HEK293 (cell line): ENCODE measurements around the gene KLLN.

Source experiments
- BCL11B ChIP-seq: fragments of 450-650 bp; formaldehyde crosslinking; IDR thresholded peaks from 2 replicates; pipeline ENCODE4 v1.5.1; 2016; ENCODE audit warnings: low read depth, missing biosample characterization, missing genetic modification characterization
- EGR2 ChIP-seq: fragments of 450-650 bp; formaldehyde crosslinking; IDR thresholded peaks from 2 replicates; pipeline ENCODE4 v1.5.1; 2016; ENCODE audit warnings: low read depth, missing biosample characterization, missing genetic modification characterization
- FEZF1 ChIP-seq: fragments of 450-650 bp; formaldehyde crosslinking; IDR thresholded peaks from 2 replicates; pipeline ENCODE4 v1.5.1; 2016; ENCODE audit warnings: missing biosample characterization, missing genetic modification characterization
- GFI1B ChIP-seq: fragments of 450-650 bp; formaldehyde crosslinking; IDR thresholded peaks from 2 replicates; pipeline ENCODE4 v1.5.1; 2016; ENCODE audit warnings: missing biosample characterization, missing genetic modification characterization
- KLF10 ChIP-seq: fragments of 450-650 bp; IDR thresholded peaks from 2 replicates; pipeline ENCODE4 v1.5.1; 2018; ENCODE audit warnings: missing biosample characterization, mild to moderate bottlenecking, missing genetic modification characterization
- KLF9 ChIP-seq: fragments of 450-650 bp; formaldehyde crosslinking; IDR thresholded peaks from 2 replicates; pipeline ENCODE4 v1.5.1; 2016; ENCODE audit warnings: missing biosample characterization, missing genetic modification characterization, low read depth
- MEIS1 ChIP-seq: sonication (generic); formaldehyde crosslinking; IDR thresholded peaks from 2 replicates; pipeline ENCODE4 v1.8.1; 2022; ENCODE audit warnings: missing genetic modification reagents, mild to moderate bottlenecking, borderline replicate concordance
- MYNN ChIP-seq: fragments of 450-650 bp; formaldehyde crosslinking; IDR thresholded peaks from 2 replicates; pipeline ENCODE4 v1.5.1; 2016; ENCODE audit warnings: missing biosample characterization, missing genetic modification characterization, borderline replicate concordance
- SCRT1 ChIP-seq: fragments of 450-650 bp; formaldehyde crosslinking; IDR thresholded peaks from 2 replicates; pipeline ENCODE4 v1.5.1; 2016; ENCODE audit warnings: missing biosample characterization, missing genetic modification characterization, borderline replicate concordance
- SP2 ChIP-seq: fragments of 450-650 bp; formaldehyde crosslinking; IDR thresholded peaks from 2 replicates; pipeline ENCODE4 v1.5.1; 2016; ENCODE audit warnings: missing biosample characterization, missing genetic modification characterization
- SP7 ChIP-seq: fragments of 450-650 bp; formaldehyde crosslinking; IDR thresholded peaks from 2 replicates; pipeline ENCODE4 v1.5.1; 2016; ENCODE audit warnings: missing biosample characterization, missing genetic modification characterization
- WT1 ChIP-seq: fragments of 450-650 bp; formaldehyde crosslinking; IDR thresholded peaks from 2 replicates; pipeline ENCODE4 v1.5.1; 2016; ENCODE audit warnings: missing biosample characterization, missing genetic modification characterization
- ZBTB1 ChIP-seq: fragments of 450-650 bp; formaldehyde crosslinking; IDR thresholded peaks from 2 replicates; pipeline ENCODE4 v1.5.1; 2016; ENCODE audit warnings: missing biosample characterization, missing genetic modification characterization
- ZBTB10 ChIP-seq: fragments of 450-650 bp; formaldehyde crosslinking; IDR thresholded peaks from 2 replicates; pipeline ENCODE4 v1.5.1; 2016; ENCODE audit warnings: missing biosample characterization, missing genetic modification characterization
- ZBTB21 ChIP-seq: fragments of 450-650 bp; formaldehyde crosslinking; IDR thresholded peaks from 2 replicates; pipeline ENCODE4 v1.5.1; 2017; ENCODE audit warnings: missing biosample characterization, missing genetic modification characterization
- ZFP3 ChIP-seq: fragments of 450-650 bp; formaldehyde crosslinking; IDR thresholded peaks from 2 replicates; pipeline ENCODE4 v1.5.1; 2016; ENCODE audit warnings: low read depth, missing biosample characterization, missing genetic modification characterization
- ZFP37 ChIP-seq: fragments of 450-650 bp; formaldehyde crosslinking; IDR thresholded peaks from 2 replicates; pipeline ENCODE4 v1.5.1; 2016; ENCODE audit warnings: missing biosample characterization, missing genetic modification characterization
- ZNF146 ChIP-seq: fragments of 450-650 bp; formaldehyde crosslinking; IDR thresholded peaks from 2 replicates; pipeline ENCODE4 v1.5.1; 2016; ENCODE audit warnings: missing biosample characterization, missing genetic modification characterization
- ZNF211 ChIP-seq: fragments of 450-650 bp; formaldehyde crosslinking; IDR thresholded peaks from 2 replicates; pipeline ENCODE4 v1.5.1; 2016; ENCODE audit warnings: low read depth, missing biosample characterization, missing genetic modification characterization
- ZNF214 ChIP-seq: fragments of 450-650 bp; formaldehyde crosslinking; IDR thresholded peaks from 2 replicates; pipeline ENCODE4 v1.5.1; 2017; ENCODE audit warnings: missing biosample characterization, mild to moderate bottlenecking, missing genetic modification characterization, borderline replicate concordance
- ZNF354C ChIP-seq: fragments of 450-650 bp; formaldehyde crosslinking; IDR thresholded peaks from 2 replicates; pipeline ENCODE4 v1.5.1; 2016; ENCODE audit warnings: missing biosample characterization, missing genetic modification characterization, low read depth, borderline replicate concordance
- ZNF391 ChIP-seq: fragments of 450-650 bp; formaldehyde crosslinking; IDR thresholded peaks from 2 replicates; pipeline ENCODE4 v1.5.1; 2016; ENCODE audit warnings: low read depth, missing biosample characterization, missing genetic modification characterization, borderline replicate concordance
- ZNF549 ChIP-seq: fragments of 450-650 bp; IDR thresholded peaks from 2 replicates; pipeline ENCODE4 v1.5.1; 2018; ENCODE audit warnings: missing biosample characterization, missing genetic modification characterization, mild to moderate bottlenecking, inconsistent platforms, moderate library complexity
- ZNF560 ChIP-seq: fragments of 450-650 bp; formaldehyde crosslinking; IDR thresholded peaks from 2 replicates; pipeline ENCODE4 v1.5.1; 2017; ENCODE audit warnings: missing biosample characterization, missing genetic modification characterization, borderline replicate concordance
- ZNF600 ChIP-seq: fragments of 450-650 bp; formaldehyde crosslinking; IDR thresholded peaks from 2 replicates; pipeline ENCODE4 v1.5.1; 2016; ENCODE audit warnings: missing biosample characterization, missing genetic modification characterization
- ZNF664 ChIP-seq: fragments of 450-650 bp; formaldehyde crosslinking; IDR thresholded peaks from 2 replicates; pipeline ENCODE4 v1.5.1; 2016; ENCODE audit warnings: missing biosample characterization, missing genetic modification characterization
- ZSCAN23 ChIP-seq: fragments of 450-650 bp; formaldehyde crosslinking; IDR thresholded peaks from 2 replicates; pipeline ENCODE4 v1.5.1; 2016; ENCODE audit warnings: missing biosample characterization, missing genetic modification characterization
- ZSCAN30 ChIP-seq: fragments of 450-650 bp; IDR thresholded peaks from 2 replicates; pipeline ENCODE4 v1.5.1; 2018; ENCODE audit warnings: missing biosample characterization, mild to moderate bottlenecking, missing genetic modification characterization, moderate library complexity
- TF ChIP-seq, protein P1 (sequence below): fragments of 450-650 bp; formaldehyde crosslinking; IDR thresholded peaks from 2 replicates; pipeline ENCODE4 v1.5.1; 2016; ENCODE audit warnings: missing biosample characterization, missing genetic modification characterization, borderline replicate concordance
- TF ChIP-seq, protein P2 (sequence below): fragments of 450-650 bp; formaldehyde crosslinking; IDR thresholded peaks from 2 replicates; pipeline ENCODE4 v1.5.1; 2016; ENCODE audit warnings: missing biosample characterization, missing genetic modification characterization
- TF ChIP-seq, protein P3 (sequence below): fragments of 450-650 bp; formaldehyde crosslinking; IDR thresholded peaks from 2 replicates; pipeline ENCODE4 v1.5.0; 2017; ENCODE audit warnings: missing biosample characterization, missing genetic modification characterization, borderline replicate concordance

KLLN gene

GRCh38 chr10:87861953-87862678, 1.2 kb downstream of the KLLN start (continued):
- TF ChIP-seq, protein P1, sequence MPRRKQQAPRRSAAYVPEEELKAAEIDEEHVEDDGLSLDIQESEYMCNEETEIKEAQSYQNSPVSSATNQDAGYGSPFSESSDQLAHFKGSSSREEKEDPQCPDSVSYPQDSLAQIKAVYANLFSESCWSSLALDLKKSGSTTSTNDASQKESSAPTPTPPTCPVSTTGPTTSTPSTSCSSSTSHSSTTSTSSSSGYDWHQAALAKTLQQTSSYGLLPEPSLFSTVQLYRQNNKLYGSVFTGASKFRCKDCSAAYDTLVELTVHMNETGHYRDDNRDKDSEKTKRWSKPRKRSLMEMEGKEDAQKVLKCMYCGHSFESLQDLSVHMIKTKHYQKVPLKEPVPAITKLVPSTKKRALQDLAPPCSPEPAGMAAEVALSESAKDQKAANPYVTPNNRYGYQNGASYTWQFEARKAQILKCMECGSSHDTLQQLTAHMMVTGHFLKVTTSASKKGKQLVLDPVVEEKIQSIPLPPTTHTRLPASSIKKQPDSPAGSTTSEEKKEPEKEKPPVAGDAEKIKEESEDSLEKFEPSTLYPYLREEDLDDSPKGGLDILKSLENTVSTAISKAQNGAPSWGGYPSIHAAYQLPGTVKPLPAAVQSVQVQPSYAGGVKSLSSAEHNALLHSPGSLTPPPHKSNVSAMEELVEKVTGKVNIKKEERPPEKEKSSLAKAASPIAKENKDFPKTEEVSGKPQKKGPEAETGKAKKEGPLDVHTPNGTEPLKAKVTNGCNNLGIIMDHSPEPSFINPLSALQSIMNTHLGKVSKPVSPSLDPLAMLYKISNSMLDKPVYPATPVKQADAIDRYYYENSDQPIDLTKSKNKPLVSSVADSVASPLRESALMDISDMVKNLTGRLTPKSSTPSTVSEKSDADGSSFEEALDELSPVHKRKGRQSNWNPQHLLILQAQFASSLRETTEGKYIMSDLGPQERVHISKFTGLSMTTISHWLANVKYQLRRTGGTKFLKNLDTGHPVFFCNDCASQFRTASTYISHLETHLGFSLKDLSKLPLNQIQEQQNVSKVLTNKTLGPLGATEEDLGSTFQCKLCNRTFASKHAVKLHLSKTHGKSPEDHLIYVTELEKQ, result peak; percentile 58
- TF ChIP-seq ZBTB21 (no peak), SP7 (peak; percentile 84), ZBTB10 (tag by site-specific recombination) (peak; percentile 88), SCRT1 (tag by site-specific recombination) (no peak), ZNF211 (no peak), ZNF600 (no peak), ZNF560 (tag by site-specific recombination) (no peak), ZSCAN23 (tag by site-specific recombination) (peak; percentile 57; the same call in 1 of the 2 replicates), ZNF549 (tag by site-specific recombination) (no peak), FEZF1 (peak; percentile 31; the same call in 1 of the 2 replicates), MEIS1 (CRISPR knock-in tag) (no peak), ZNF146 (tag by site-specific recombination) (no peak), KLF10 (tag by site-specific recombination) (peak; percentile 53; the same call in 1 of the 2 replicates), ZNF664 (peak; percentile 26; the same call in 1 of the 2 replicates), SP2 (tag by site-specific recombination) (peak; percentile 79), ZNF354C (tag by site-specific recombination) (no peak), ZNF214 (tag by site-specific recombination) (no peak), BCL11B (tag by site-specific recombination) (peak; percentile 57; the same call in 1 of the 2 replicates), MYNN (tag by site-specific recombination) (0 out of 2 replicates have a peak, but pooled peaks have one; percentile 15), WT1 (tag by site-specific recombination) (no peak), ZNF391 (peak; percentile 63; the same call in 1 of the 2 replicates), ZFP3 (tag by site-specific recombination) (no peak), ZSCAN30 (tag by site-specific recombination) (peak; percentile 84), EGR2 (peak; percentile 55; the same call in 1 of the 2 replicates), KLF9 (peak; percentile 90), GFI1B (tag by site-specific recombination) (no peak), ZFP37 (no peak), ZBTB1 (no peak)
- TF ChIP-seq, protein P2, sequence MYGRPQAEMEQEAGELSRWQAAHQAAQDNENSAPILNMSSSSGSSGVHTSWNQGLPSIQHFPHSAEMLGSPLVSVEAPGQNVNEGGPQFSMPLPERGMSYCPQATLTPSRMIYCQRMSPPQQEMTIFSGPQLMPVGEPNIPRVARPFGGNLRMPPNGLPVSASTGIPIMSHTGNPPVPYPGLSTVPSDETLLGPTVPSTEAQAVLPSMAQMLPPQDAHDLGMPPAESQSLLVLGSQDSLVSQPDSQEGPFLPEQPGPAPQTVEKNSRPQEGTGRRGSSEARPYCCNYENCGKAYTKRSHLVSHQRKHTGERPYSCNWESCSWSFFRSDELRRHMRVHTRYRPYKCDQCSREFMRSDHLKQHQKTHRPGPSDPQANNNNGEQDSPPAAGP, result 0 out of 2 replicates have a peak, but pooled peaks have one; percentile 44
- TF ChIP-seq, protein P3, sequence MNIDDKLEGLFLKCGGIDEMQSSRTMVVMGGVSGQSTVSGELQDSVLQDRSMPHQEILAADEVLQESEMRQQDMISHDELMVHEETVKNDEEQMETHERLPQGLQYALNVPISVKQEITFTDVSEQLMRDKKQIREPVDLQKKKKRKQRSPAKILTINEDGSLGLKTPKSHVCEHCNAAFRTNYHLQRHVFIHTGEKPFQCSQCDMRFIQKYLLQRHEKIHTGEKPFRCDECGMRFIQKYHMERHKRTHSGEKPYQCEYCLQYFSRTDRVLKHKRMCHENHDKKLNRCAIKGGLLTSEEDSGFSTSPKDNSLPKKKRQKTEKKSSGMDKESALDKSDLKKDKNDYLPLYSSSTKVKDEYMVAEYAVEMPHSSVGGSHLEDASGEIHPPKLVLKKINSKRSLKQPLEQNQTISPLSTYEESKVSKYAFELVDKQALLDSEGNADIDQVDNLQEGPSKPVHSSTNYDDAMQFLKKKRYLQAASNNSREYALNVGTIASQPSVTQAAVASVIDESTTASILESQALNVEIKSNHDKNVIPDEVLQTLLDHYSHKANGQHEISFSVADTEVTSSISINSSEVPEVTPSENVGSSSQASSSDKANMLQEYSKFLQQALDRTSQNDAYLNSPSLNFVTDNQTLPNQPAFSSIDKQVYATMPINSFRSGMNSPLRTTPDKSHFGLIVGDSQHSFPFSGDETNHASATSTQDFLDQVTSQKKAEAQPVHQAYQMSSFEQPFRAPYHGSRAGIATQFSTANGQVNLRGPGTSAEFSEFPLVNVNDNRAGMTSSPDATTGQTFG (tag by site-specific recombination), result no peak
